Measurements from ENCODE around the gene TUBA4B.
A peak's percentile ranks its signal among the peaks of the same experiment; 100 is the strongest.
"Not testable (repeated sequence)": the region's sequence is repeated elsewhere in the genome, so short reads cannot be mapped to it uniquely, and the experiment has no call there.

TUBA4B gene

DNA sequence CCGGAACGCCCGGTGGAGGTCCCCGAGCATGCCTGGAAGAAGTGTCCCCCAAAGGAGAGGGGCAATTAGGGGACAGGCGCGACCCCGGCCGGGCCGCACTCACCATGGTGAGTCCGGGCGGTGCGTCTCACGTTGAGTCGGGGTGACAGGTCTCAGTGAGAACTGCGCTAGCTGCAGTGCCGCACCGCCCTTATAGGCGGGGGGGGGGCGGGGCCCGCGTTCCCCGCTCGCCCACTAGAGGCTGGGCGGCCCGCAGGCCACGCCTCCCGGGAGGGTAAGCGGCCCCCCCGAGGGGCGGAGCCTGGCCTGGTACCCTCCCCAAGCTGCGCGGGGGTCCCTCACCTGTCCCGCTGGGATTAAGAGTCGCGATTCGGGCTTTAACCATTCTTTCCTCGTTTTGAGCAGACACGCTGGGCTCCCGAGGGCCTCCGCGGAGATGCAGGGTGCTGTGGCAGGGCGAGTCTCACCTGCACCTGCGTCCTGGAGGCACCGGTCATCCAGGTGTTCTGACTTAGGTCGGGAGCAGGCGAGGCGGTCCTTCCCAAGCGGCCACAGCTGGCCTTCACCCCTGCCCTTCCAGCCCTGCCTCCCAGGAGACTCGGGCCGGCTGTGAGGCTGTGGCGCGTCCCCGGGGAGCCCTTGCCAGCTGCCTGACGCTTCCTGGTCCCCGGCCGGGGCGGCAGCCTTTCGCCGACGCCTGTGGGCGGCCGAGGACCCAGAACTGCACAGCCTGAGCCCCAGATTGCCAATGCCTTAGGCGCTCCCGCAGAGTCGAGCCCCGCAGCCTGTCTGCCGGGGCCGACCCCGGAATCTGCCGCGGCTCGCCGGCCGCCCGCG is 928 bp downstream of the TUBA4B start, which contains the start of gene TUBA4A:
TUBA4A (minus strand) TSS at position 166 of the 837 bp plus-strand sequence; CDS start at position 106, 60 bp downstream.
- peaks cover 11% of the 10 kb centered on the region for H3K4me1 ChIP-seq (ENCODE audit: control insufficient read depth, insufficient read depth, low read length)
- peaks cover 54% of the 10 kb centered on the region for H3K27me3 ChIP-seq (ENCODE audit: control insufficient read depth, insufficient read depth, low read length)
- peaks cover 5% of the 10 kb centered on the region for H3K36me3 ChIP-seq (ENCODE audit: control insufficient read depth, insufficient read depth, low read length)
- H3K9ac ChIP-seq (ENCODE audit: low read depth, low read length), result no peak within 1 kb of the TSS
- peak within 1 kb of the TSS; percentile 62 for H3K4me3 ChIP-seq (ENCODE audit: low read depth, low read length)
- no peaks in the 10 kb centered on the region for H3K9me3 ChIP-seq (ENCODE audit: control insufficient read depth, insufficient read depth, low read length)

DNA sequence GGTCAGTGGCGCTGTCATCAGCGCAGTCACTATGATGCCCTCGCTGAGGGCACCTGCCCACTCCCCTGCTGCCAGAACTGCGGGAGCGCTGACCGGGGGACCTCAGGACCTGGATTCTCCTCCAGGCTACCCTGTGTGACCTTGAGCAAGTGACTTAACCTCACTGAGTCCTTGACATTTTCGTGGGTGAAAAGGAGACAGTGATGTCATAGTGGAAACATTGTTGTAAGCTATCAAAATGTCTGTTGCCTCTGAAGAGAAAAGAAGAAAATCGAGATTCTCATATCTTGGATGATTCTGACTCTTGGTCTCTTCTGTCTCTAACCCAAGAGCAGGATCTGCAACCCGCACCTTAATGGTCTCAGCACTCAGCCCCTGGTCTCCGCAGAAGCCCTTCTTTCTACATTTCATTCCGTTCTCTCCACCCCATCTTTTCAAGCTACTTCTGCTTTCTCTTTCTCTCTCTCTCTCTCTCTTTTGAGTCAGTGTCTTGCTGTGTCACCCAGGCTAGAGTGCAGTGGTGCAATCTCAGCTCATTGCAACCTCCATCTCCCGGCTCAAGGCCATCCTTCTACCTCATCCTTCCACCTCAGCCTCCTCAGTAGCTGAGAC is 1.7 kb downstream of the TUBA4B start:
- Histone ChIP-seq H3K36me3 (ENCODE audit: control insufficient read depth, insufficient read depth, low read length) (peaks cover 5% of the 10 kb centered on the region), H3K27me3 (ENCODE audit: control insufficient read depth, insufficient read depth, low read length) (peaks cover 58% of the 10 kb centered on the region), H3K9ac (ENCODE audit: low read depth, low read length) (no peak overlapping the region), H3K9me3 (ENCODE audit: control insufficient read depth, insufficient read depth, low read length) (no peaks in the 10 kb centered on the region), H3K4me1 (ENCODE audit: control insufficient read depth, insufficient read depth, low read length) (peaks cover 11% of the 10 kb centered on the region), H3K4me3 (ENCODE audit: low read depth, low read length) (peak overlapping the region; percentile 62)

DNA sequence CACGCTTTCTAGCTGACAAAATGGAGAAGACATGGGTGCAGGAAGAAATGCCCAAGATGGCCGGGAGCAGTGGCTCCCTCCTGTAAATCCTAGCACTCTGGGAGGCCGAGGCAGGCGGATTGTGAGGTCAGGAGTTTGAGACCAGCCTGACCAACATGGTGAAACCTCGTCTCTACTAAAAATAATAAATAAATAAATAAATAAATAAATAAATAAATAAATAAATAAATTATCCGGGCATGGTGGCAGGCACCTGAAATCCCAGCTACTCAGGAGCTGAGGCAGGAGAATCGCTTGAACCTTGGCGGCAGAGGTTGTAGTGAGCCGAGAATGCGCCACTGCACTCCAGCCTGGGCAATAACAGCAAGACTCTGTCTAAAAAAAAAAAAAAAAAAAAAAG is 5.9 kb downstream of the TUBA4B start:
- H3K9ac ChIP-seq (ENCODE audit: low read depth, low read length); H3K9me3 ChIP-seq (ENCODE audit: control insufficient read depth, insufficient read depth, low read length); H3K36me3 ChIP-seq (ENCODE audit: control insufficient read depth, insufficient read depth, low read length); H3K4me3 ChIP-seq (ENCODE audit: low read depth, low read length); H3K4me1 ChIP-seq (ENCODE audit: control insufficient read depth, insufficient read depth, low read length): not testable (repeated sequence)
- H3K27me3 ChIP-seq (ENCODE audit: control insufficient read depth, insufficient read depth, low read length), result peaks cover 52% of the 10 kb centered on the region

DNA sequence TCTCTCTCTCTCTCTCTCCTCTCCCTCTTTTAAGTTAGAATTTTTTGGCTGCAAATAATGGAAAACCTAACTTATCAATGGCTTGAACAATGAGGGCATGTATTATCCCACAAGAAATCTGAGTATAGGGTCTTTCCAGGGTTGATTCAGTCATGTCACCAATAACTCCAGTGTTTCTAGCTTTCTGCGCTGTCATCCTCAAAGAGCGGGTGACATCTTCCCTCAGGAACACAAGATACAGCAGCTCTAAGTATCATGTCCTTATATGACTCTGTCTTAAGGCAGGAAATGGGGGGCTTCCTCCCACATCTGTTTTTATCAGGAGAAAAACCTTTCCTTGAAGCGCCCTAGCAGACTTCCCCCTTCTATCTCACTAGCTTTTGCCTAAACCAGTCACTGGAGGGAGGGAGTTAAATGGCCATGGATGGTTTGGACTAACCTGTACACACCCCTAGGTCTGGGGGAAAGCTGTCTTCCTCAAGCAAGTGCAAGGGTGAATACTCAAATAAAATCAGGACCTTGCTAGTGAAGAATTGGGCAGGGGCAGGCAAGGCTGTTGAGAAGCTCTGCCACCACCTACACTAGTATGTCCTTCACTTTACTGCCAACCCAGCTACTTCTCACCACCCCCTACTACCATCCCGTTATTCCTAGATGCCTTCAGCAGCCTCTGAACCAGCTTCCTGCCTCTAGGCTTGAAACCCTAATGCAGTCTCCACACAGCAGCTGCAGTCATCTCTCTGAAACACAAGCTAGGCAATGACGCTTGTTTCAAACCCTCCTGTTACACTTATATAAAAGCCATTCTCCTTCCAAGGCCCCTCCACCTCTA is 8.2 kb downstream of the TUBA4B start:
- Histone ChIP-seq H3K9ac (ENCODE audit: low read depth, low read length) (no peak overlapping the region), H3K4me3 (ENCODE audit: low read depth, low read length) (no peak overlapping the region)

DNA sequence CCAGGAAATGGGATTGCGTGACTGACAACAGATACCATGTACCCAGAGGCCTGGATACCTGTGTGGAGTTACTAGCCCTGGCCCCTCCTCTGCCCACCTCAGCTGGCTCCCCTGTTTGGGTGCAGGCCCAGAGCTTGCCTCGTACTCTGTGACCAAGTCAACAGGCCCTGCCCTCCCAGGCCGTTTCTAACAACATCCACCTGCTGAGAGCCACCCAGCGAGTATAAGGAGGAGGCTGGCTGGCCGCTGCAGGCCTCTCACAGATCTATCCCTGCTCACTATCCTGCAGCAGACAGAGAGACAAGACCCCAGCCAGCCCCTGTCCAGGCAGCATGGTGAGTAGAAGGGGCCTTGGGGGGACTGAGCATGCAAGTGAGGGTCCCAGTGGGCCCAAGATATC is 13.2 kb downstream of the TUBA4B start:
- no peak overlapping the region for H3K4me3 ChIP-seq (ENCODE audit: low read depth, low read length)
- no peaks in the 10 kb centered on the region for H3K9me3 ChIP-seq (ENCODE audit: control insufficient read depth, insufficient read depth, low read length)
- H3K4me1 ChIP-seq (ENCODE audit: control insufficient read depth, insufficient read depth, low read length), result no peaks in the 10 kb centered on the region
- no peaks in the 10 kb centered on the region for H3K36me3 ChIP-seq (ENCODE audit: control insufficient read depth, insufficient read depth, low read length)
- H3K27me3 ChIP-seq (ENCODE audit: control insufficient read depth, insufficient read depth, low read length), result peaks cover 31% of the 10 kb centered on the region
- no peak overlapping the region for H3K9ac ChIP-seq (ENCODE audit: low read depth, low read length)

More for the DNA sequence above, 8.2 kb downstream of the TUBA4B start:
- Histone ChIP-seq H3K9me3 (ENCODE audit: control insufficient read depth, insufficient read depth, low read length) (no peaks in the 10 kb centered on the region), H3K4me1 (ENCODE audit: control insufficient read depth, insufficient read depth, low read length) (no peaks in the 10 kb centered on the region), H3K36me3 (ENCODE audit: control insufficient read depth, insufficient read depth, low read length) (no peaks in the 10 kb centered on the region), H3K27me3 (ENCODE audit: control insufficient read depth, insufficient read depth, low read length) (peaks cover 40% of the 10 kb centered on the region)

DNA sequence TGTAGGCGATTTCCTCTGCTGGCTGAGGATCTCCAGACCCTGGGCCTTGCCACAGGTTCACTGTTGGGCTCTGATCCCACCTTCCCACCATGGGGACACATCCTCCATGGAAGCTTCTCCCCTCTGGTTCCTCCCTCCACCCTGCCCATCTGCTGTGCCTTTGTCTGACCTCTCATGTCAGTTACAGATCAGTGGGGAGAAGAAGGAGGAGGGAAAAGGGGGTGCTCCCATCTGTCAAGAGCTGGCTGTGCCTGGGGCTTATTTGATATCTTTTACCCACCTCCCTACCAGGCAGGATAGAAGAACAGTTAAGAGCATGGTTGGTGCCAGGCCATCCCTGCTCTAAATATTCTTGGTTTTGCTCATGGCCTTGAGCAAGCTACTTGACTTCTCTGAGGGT is 13.8 kb downstream of the TUBA4B start:
- Histone ChIP-seq H3K4me1 (ENCODE audit: control insufficient read depth, insufficient read depth, low read length) (no peaks in the 10 kb centered on the region), H3K9me3 (ENCODE audit: control insufficient read depth, insufficient read depth, low read length) (no peaks in the 10 kb centered on the region), H3K9ac (ENCODE audit: low read depth, low read length) (no peak overlapping the region), H3K4me3 (ENCODE audit: low read depth, low read length) (no peak overlapping the region), H3K27me3 (ENCODE audit: control insufficient read depth, insufficient read depth, low read length) (peaks cover 27% of the 10 kb centered on the region), H3K36me3 (ENCODE audit: control insufficient read depth, insufficient read depth, low read length) (no peaks in the 10 kb centered on the region)

DNA sequence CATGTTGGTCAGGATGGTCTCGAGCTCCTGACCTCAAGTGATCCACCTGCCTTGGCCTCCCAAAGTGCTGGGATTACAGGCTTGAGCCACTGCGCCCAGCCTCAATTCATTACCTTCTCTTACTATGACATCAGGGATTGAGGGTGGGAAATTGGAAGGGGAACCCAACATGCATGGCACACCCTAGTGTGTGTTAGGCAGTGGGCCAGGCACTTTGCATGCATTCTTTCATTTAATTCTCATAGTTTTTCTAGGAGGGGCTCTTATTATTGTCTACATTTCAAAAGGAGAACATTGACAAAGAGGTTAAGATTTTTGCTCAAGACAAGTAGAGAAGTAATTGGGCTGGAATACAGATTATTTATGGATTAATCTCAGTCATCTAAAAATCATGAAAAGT is 15.3 kb downstream of the TUBA4B start:
- Histone ChIP-seq H3K36me3 (ENCODE audit: control insufficient read depth, insufficient read depth, low read length) (no peaks in the 10 kb centered on the region), H3K9ac (ENCODE audit: low read depth, low read length) (no peak overlapping the region), H3K4me3 (ENCODE audit: low read depth, low read length) (no peak overlapping the region), H3K4me1 (ENCODE audit: control insufficient read depth, insufficient read depth, low read length) (no peaks in the 10 kb centered on the region), H3K27me3 (ENCODE audit: control insufficient read depth, insufficient read depth, low read length) (peaks cover 25% of the 10 kb centered on the region), H3K9me3 (ENCODE audit: control insufficient read depth, insufficient read depth, low read length) (no peaks in the 10 kb centered on the region)

DNA sequence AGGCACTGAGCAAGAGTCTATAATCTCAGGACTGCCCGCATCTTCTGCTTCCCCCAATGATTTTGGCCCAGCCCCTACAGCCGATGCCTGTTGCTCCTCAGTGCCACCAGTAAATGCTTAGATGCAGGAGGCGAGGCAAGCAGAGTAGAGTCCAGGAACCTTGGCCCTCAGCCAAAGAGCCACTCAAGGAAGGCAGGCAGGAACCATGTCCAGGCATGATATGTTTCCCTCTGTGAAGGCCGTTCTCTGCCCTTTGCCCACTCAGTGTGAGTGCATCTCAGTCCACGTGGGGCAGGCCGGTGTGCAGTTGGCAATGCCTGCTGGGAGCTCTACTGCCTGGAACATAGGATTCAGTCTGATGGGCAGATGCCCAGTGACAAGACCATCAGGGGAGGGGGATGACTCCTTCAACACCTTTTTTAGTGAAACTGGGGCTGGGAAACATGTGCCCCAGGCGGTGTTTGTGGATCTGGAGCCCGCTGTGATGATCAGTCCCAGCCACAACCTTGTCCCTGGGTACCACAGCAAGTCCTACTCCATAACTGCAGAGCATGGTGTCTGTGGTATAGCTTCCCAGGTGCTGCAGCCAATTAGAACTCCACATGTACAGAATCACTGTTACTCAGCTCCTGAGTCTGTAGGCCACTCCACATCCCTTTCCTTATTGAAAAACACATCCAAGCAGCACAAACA is 16.5 kb downstream of the TUBA4B start:
- Histone ChIP-seq H3K9ac (ENCODE audit: low read depth, low read length) (no peak overlapping the region), H3K4me3 (ENCODE audit: low read depth, low read length) (no peak overlapping the region), H3K4me1 (ENCODE audit: control insufficient read depth, insufficient read depth, low read length) (peaks cover 3% of the 10 kb centered on the region), H3K36me3 (ENCODE audit: control insufficient read depth, insufficient read depth, low read length) (no peaks in the 10 kb centered on the region), H3K9me3 (ENCODE audit: control insufficient read depth, insufficient read depth, low read length) (no peaks in the 10 kb centered on the region), H3K27me3 (ENCODE audit: control insufficient read depth, insufficient read depth, low read length) (peaks cover 18% of the 10 kb centered on the region)

DNA sequence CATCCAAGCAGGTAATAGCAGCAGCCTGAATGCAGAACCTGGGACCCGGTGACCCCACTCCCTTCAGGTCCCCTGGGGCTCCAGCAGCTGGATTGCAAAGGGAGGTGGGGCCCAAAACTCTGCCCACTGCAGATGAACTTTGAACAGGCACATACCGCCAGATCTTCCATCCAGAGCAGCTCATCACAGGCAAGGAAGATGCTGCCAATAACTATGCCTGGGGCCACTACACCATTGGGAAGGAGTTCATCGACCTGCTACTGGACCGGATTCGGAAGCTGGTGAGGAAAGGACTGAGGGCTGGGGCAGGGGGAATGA is 17.0 kb downstream of the TUBA4B start:
- Histone ChIP-seq H3K9me3 (ENCODE audit: control insufficient read depth, insufficient read depth, low read length) (no peaks in the 10 kb centered on the region), H3K27me3 (ENCODE audit: control insufficient read depth, insufficient read depth, low read length) (peaks cover 13% of the 10 kb centered on the region), H3K9ac (ENCODE audit: low read depth, low read length) (no peak overlapping the region), H3K4me1 (ENCODE audit: control insufficient read depth, insufficient read depth, low read length) (peaks cover 7% of the 10 kb centered on the region), H3K4me3 (ENCODE audit: low read depth, low read length) (no peak overlapping the region), H3K36me3 (ENCODE audit: control insufficient read depth, insufficient read depth, low read length) (no peaks in the 10 kb centered on the region)

DNA sequence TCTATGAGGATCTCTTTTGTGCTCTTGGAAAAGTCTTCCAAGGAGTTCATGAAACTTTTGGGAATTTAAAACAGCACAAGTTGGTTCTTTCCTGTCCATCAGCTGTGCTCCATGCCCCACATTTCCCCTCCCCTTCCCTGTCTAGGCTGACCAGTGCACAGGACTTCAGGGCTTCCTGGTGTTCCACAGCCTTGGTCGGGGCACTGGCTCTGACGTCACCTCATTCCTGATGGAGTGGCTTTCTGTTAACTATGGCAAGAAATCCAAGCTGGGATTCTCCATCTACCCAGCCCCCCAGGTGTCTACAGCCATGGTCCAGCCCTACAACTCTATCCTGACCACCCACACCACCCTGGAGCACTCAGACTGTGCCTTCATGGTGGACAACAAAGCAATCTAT is 18.0 kb downstream of the TUBA4B start:
- peaks cover 7% of the 10 kb centered on the region for H3K4me1 ChIP-seq (ENCODE audit: control insufficient read depth, insufficient read depth, low read length)
- H3K9me3 ChIP-seq (ENCODE audit: control insufficient read depth, insufficient read depth, low read length), result no peaks in the 10 kb centered on the region
- H3K4me3 ChIP-seq (ENCODE audit: low read depth, low read length), result no peak overlapping the region
- H3K9ac ChIP-seq (ENCODE audit: low read depth, low read length), result no peak overlapping the region
- H3K36me3 ChIP-seq (ENCODE audit: control insufficient read depth, insufficient read depth, low read length), result no peaks in the 10 kb centered on the region
- H3K27me3 ChIP-seq (ENCODE audit: control insufficient read depth, insufficient read depth, low read length), result peaks cover 9% of the 10 kb centered on the region

DNA sequence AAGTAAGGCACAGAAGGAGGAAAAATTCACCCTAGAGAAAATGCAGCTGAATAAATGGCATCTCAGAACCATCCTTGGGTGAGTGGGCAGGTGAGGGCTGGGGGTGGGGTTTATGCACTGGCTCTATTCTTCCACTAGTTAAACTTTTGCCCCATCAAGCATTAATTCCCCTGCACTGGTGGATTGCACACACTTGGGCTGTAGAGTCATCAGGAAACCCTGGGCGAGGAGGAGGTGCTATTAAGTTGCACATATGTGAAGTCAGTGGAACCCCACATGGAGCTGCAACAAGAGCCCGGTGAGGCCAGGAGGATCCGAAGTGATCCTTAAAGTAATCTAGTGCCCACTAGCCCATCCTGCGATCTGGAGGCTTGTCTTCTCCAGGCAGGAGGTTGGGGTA is 19.3 kb downstream of the TUBA4B start:
- no peak overlapping the region for H3K9ac ChIP-seq (ENCODE audit: low read depth, low read length)
- no peaks in the 10 kb centered on the region for H3K36me3 ChIP-seq (ENCODE audit: control insufficient read depth, insufficient read depth, low read length)
- no peak overlapping the region for H3K4me3 ChIP-seq (ENCODE audit: low read depth, low read length)
- H3K27me3 ChIP-seq (ENCODE audit: control insufficient read depth, insufficient read depth, low read length), result peaks cover 3% of the 10 kb centered on the region
- H3K4me1 ChIP-seq (ENCODE audit: control insufficient read depth, insufficient read depth, low read length), result peaks cover 8% of the 10 kb centered on the region
- no peaks in the 10 kb centered on the region for H3K9me3 ChIP-seq (ENCODE audit: control insufficient read depth, insufficient read depth, low read length)

Data from iPS-15b (cell line).